Stomach (tissue), 9 donors: Measurements from ENCODE around the gene IFI44L. TPM values are rescaled to one million over a fixed set of nuclear protein-coding genes. Genes with fewer than 3 reads are reported as not detected.

ENCODE experiments used
- DNase-seq, 2 donors: peaks; one replicate each; pipeline versions ENCODE4 v3.0.0 to v3.0.0-alpha.2; 2013 to 2019
- H3K27ac ChIP-seq, 5 donors: fragments of 200-600 bp in 4 of 5; sonication (generic) in 4 of 5; one replicate each; pipeline ENCODE4 v1.5.1; 2013 to 2019; ENCODE audit warnings: mild to moderate bottlenecking in 1 of 5, moderate library complexity in 1 of 5
- H3K27me3 ChIP-seq, 3 donors: fragments of 200-600 bp; sonication (generic); one replicate each; pipeline ENCODE4 v1.5.1; 2017 to 2019; ENCODE audit warnings: mixed run types in 1 of 3
- H3K36me3 ChIP-seq, 4 donors: fragments of 200-600 bp; sonication (generic); 1 replicate in 3 of 4; 2 replicates in 1 of 4; pipeline ENCODE4 v1.5.1; 2016 to 2019
- H3K4me1 ChIP-seq, 4 donors: fragments of 200-600 bp; sonication (generic); one replicate each; pipeline ENCODE4 v1.5.1; 2016 to 2019
- H3K4me3 ChIP-seq, 4 donors: fragments of 200-600 bp; sonication (generic) in 3 of 4; one replicate each; pipeline ENCODE4 v1.5.1; 2016 to 2019; ENCODE audit warnings: mild to moderate bottlenecking in 1 of 4
- H3K9me3 ChIP-seq, 4 donors: fragments of 200-600 bp; sonication (generic); one replicate each; pipeline ENCODE4 v1.5.1; 2016 to 2019
- CTCF ChIP-seq, 7 experiments: fragments of 450-650 bp in 4 of 7; fragments of 200-600 bp in 3 of 7; sonication (generic) in 3 of 7; IDR thresholded peaks; one replicate each; pipeline ENCODE4 v1.5.1; 2016 to 2019; ENCODE audit warnings: antibody characterized with exemption in 7 of 7, control low read depth in 2 of 7, mild to moderate bottlenecking in 1 of 7
- EP300 ChIP-seq: sonication (generic); formaldehyde crosslinking; IDR thresholded peaks from one replicate; pipeline ENCODE4 v1.6.1; 2017; ENCODE audit warnings: antibody characterized with exemption
- POLR2A ChIP-seq, 4 donors: fragments of 450-650 bp; IDR thresholded peaks; one replicate each; pipeline ENCODE4 v1.6.1; 2016; ENCODE audit warnings: antibody characterized with exemption in 4 of 4, control low read depth in 2 of 4, mild to moderate bottlenecking in 1 of 4, moderate library complexity in 1 of 4
- POLR2AphosphoS5 ChIP-seq, 3 donors: sonication (generic); formaldehyde crosslinking; IDR thresholded peaks; one replicate each; pipeline ENCODE4 v1.6.1; 2016; ENCODE audit warnings: antibody characterized with exemption in 3 of 3
- WGBS, 5 donors: extraction: QIAGEN DNeasy Blood & Tissue Kit in 3 of 5; methylation state at CpG; one replicate each; pipeline versions ENCODE4 v1.1.5 to v1.1.7; 2013 to 2018; 5-methylcytosine and 5-hydroxymethylcytosine counted together
- intact Hi-C: fragments of 100-400 bp; cut with DNase I; formaldehyde crosslinking; loops from one replicate; pipeline ENCODE4 v1.15.1; 2023; ENCODE audit warnings: low total_unique reads
- polyA plus RNA-seq, 3 donors: library from polyadenylated mRNA; stranded (reverse); fragments of 200-250 nt; gene quantifications; one replicate each; pipeline ENCODE4 v1.2.3, GENCODE V29; 2013
- total RNA-seq, 5 donors: library from RNA; depleted of rRNA; stranded (reverse); fragments of >200 nt; gene quantifications; one replicate each; pipeline versions ENCODE4 v1.1.0 to v1.2.3, GENCODE V29; 2014 to 2016
- donor health status: healthy with polysubstance abuse.
- donor health status: Bipolar disorder and iron deficiency.
- donor health status: healthy.

Gene IFI44L
- total and polyA plus RNA-seq, 8 donors = 0.29 to 27.4 (median 5.9) TPM

GRCh38 chr1:78587211-78587610 lies 33.0 kb upstream of the IFI44L start:
- intact Hi-C loops = no loop called here
- Histone ChIP-seq H3K27ac (no peak overlapping the region), H3K4me1 (no peaks in the 10 kb centered on the region), H3K4me3 (no peak overlapping the region), H3K36me3 (no peaks in the 10 kb centered on the region), H3K27me3 (no peaks in the 10 kb centered on the region), H3K9me3 (no peaks in the 10 kb centered on the region)
- no peak for DNase-seq
- WGBS, 5 donors = 60 to 90% (median 88%) methylated on average over 1 of the region's 1 CpG
- TF ChIP-seq CTCF (IDR thresholded peaks at IDR 0.05) (no peak), POLR2AphosphoS5 (IDR thresholded peaks at IDR 0.05) (no peak), POLR2A (IDR thresholded peaks at IDR 0.05) (no peak), EP300 (no peak)

GRCh38 chr1:78591971-78592370 lies 28.3 kb upstream of the IFI44L start:
- no peak for TF ChIP-seq EP300
- TF ChIP-seq POLR2AphosphoS5 (IDR thresholded peaks at IDR 0.05) = no peak
- no peak for TF ChIP-seq CTCF (IDR thresholded peaks at IDR 0.05)
- no peak for TF ChIP-seq POLR2A (IDR thresholded peaks at IDR 0.05)
- intact Hi-C loops = no loop called here
- 62 to 74% (median 64%) methylated on average over 4 of the region's 4 CpGs for WGBS, 5 donors
- no peak for DNase-seq
- Histone ChIP-seq H3K4me3 (no peak overlapping the region), H3K27ac (no peak overlapping the region), H3K27me3 (no peaks in the 10 kb centered on the region), H3K36me3 (no peaks in the 10 kb centered on the region), H3K9me3 (peaks cover 0 to 7% (median 3%) of the 10 kb centered on the region in 4 donors), H3K4me1 (no peaks in the 10 kb centered on the region)

GRCh38 chr1:78599294-78599693 lies 21.0 kb upstream of the IFI44L start:
- Histone ChIP-seq H3K27ac (no peak overlapping the region), H3K36me3 (no peaks in the 10 kb centered on the region), H3K4me1 (no peaks in the 10 kb centered on the region), H3K4me3 (no peak overlapping the region), H3K27me3 (no peaks in the 10 kb centered on the region), H3K9me3 (peaks cover 0 to 7% (median 3%) of the 10 kb centered on the region in 4 donors)
- 57 to 86% (median 66%) methylated on average over 4 of the region's 4 CpGs for WGBS, 5 donors
- no peak for TF ChIP-seq POLR2A (IDR thresholded peaks at IDR 0.05)
- no peak for TF ChIP-seq POLR2AphosphoS5 (IDR thresholded peaks at IDR 0.05)
- TF ChIP-seq EP300 = no peak
- no peak for TF ChIP-seq CTCF (IDR thresholded peaks at IDR 0.05)
- no peak for DNase-seq
- intact Hi-C loops = no loop called here

- H3K36me3 ChIP-seq = no peaks in the 10 kb centered on the region
- H3K9me3 ChIP-seq = no peaks in the 10 kb centered on the region
- intact Hi-C loops = no loop called here
- WGBS, 5 donors = 13 to 36% (median 22%) methylated on average over 1 of the region's 1 CpG
- no peak overlapping the region for H3K27ac ChIP-seq
- H3K4me3 ChIP-seq = no peak overlapping the region
- TF ChIP-seq EP300 (no peak), POLR2AphosphoS5 (IDR thresholded peaks at IDR 0.05) (no peak), POLR2A (IDR thresholded peaks at IDR 0.05) (no peak), CTCF (IDR thresholded peaks at IDR 0.05) (no peak)
- H3K4me1 ChIP-seq = no peaks in the 10 kb centered on the region
- no peaks in the 10 kb centered on the region for H3K27me3 ChIP-seq
- DNase-seq = no peak
Measured at GRCh38 chr1:78601068-78601467, 19.2 kb upstream of the IFI44L start.
